Testis (tissue), 2 donors: Measurements from ENCODE around the gene TRIM9.

Experiments used
- CTCF ChIP-seq, 3 experiments: fragments of 450-650 bp in 2 of 3; fragments of 200-600 bp in 1 of 3; sonication (generic) in 1 of 3; IDR thresholded peaks; one replicate each; pipeline ENCODE4 v1.5.1; 2016 to 2019; ENCODE audit warnings: antibody characterized with exemption in 3 of 3, mild to moderate bottlenecking in 2 of 3, moderate library complexity in 1 of 3
- POLR2A ChIP-seq: fragments of 450-650 bp; IDR thresholded peaks from one replicate; pipeline ENCODE4 v1.6.1; 2017; ENCODE audit warnings: antibody characterized with exemption, mild to moderate bottlenecking, moderate library complexity

DNA sequence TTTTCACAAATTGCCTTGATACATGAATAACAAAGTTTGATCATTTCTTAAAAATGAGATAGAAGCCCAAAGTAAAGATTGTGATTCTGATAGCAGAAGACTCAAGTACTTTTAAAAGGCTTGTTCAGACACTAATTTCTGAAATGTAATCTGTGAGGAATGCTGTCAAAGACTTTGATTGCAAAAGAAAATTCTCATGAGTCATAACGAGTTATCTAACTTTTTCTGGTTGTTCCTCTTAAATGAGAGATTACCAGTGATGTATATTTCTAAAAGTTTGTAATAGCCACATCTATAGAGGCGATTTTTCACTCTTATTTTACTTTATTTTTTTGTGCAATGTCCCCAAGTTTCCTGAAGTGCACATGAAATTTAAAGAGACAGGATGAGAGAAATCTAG, 157.6 kb downstream of the TRIM9 start:
- TF ChIP-seq POLR2A, result no peak
- no peak for TF ChIP-seq CTCF (IDR thresholded peaks at IDR 0.05)
